Ovary (tissue), 3 donors: ENCODE measurements around the gene KRTAP1-5.

Experiments used
- EP300 ChIP-seq: sonication (generic); formaldehyde crosslinking; IDR thresholded peaks from one replicate; pipeline ENCODE4 v1.6.1; 2017; ENCODE audit warnings: antibody characterized with exemption
- POLR2A ChIP-seq: fragments of 450-650 bp; IDR thresholded peaks from one replicate; pipeline ENCODE4 v1.6.1; 2017; ENCODE audit warnings: antibody characterized with exemption, mild to moderate bottlenecking, moderate library complexity
- TF ChIP-seq, protein P1 (sequence below), 3 donors: fragments of 450-650 bp in 2 of 3; fragments of 200-600 bp in 1 of 3; IDR thresholded peaks; one replicate each; pipeline versions ENCODE4 v1.5.1 to v1.8.0; 2016 to 2022; ENCODE audit warnings: antibody characterized with exemption in 3 of 3, mild to moderate bottlenecking in 1 of 3
- donor health status: DM: no; HTN: no; CAD: no.

DNA sequence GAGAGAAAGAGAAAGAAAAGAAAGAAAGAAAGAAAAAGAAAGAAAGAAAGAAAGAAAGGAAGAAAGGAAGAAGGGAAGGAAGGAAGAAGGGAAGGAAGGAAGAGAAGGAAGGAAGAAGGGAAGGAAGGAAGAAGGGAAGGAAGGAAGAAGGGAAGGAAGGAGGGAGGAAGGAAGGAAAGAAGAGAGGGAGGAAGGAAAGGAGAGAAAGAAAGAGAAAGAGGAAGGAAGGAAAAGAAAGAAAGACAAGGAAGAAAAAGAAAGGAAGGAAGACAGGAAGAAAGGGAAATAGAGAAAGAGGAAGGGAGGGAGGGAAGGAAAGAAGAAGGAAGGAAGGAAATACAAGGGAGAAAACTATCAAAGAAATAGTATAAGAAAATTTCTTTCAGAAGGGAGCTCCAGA lies 49.8 kb upstream of the KRTAP1-5 start:
- TF ChIP-seq POLR2A (no peak), EP300 (no peak)
- TF ChIP-seq, protein P1, sequence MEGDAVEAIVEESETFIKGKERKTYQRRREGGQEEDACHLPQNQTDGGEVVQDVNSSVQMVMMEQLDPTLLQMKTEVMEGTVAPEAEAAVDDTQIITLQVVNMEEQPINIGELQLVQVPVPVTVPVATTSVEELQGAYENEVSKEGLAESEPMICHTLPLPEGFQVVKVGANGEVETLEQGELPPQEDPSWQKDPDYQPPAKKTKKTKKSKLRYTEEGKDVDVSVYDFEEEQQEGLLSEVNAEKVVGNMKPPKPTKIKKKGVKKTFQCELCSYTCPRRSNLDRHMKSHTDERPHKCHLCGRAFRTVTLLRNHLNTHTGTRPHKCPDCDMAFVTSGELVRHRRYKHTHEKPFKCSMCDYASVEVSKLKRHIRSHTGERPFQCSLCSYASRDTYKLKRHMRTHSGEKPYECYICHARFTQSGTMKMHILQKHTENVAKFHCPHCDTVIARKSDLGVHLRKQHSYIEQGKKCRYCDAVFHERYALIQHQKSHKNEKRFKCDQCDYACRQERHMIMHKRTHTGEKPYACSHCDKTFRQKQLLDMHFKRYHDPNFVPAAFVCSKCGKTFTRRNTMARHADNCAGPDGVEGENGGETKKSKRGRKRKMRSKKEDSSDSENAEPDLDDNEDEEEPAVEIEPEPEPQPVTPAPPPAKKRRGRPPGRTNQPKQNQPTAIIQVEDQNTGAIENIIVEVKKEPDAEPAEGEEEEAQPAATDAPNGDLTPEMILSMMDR (IDR thresholded peaks at IDR 0.05): no peak
